ENCODE data around the gene JMJD6.

- TF ChIP-seq POLR2A (IDR thresholded peaks at IDR 0.05) (no peak), EP300 (IDR thresholded peaks at IDR 0.05) (no peak), POLR2AphosphoS5 (IDR thresholded peaks at IDR 0.05) (no peak)
These were observed 10.9 kb downstream of the JMJD6 start for GRCh38 chr17:76715496-76715830.

Measured in gastroesophageal sphincter (tissue), 2 donors.